Sigmoid colon (tissue), 7 donors: Measurements from ENCODE around the gene RDH5. TPM values are rescaled to one million over a fixed set of nuclear protein-coding genes. Genes with fewer than 3 reads are reported as not detected.
A peak's percentile ranks its signal among the peaks of the same experiment; 100 is the strongest.

ENCODE experiments used
- DNase-seq: peaks from one replicate; pipeline ENCODE4 v3.0.0-alpha.2; 2019
- H3K27ac ChIP-seq, 4 donors: fragments of 200-600 bp; sonication (generic); one replicate each; pipeline ENCODE4 v1.5.1; 2016 to 2019; ENCODE audit warnings: mild to moderate bottlenecking in 1 of 4
- H3K27me3 ChIP-seq, 3 donors: fragments of 200-600 bp; sonication (generic); one replicate each; pipeline ENCODE4 v1.5.1; 2019; ENCODE audit warnings: mild to moderate bottlenecking in 1 of 3
- H3K36me3 ChIP-seq, 4 donors: fragments of 200-600 bp; sonication (generic); one replicate each; pipeline ENCODE4 v1.5.1; 2016 to 2019
- H3K4me1 ChIP-seq, 4 donors: fragments of 200-600 bp; sonication (generic); one replicate each; pipeline ENCODE4 v1.5.1; 2017 to 2019
- H3K4me3 ChIP-seq, 4 donors: fragments of 200-600 bp; sonication (generic); one replicate each; pipeline ENCODE4 v1.5.1; 2017 to 2019; ENCODE audit warnings: mild to moderate bottlenecking in 2 of 4, moderate library complexity in 1 of 4
- H3K9me3 ChIP-seq, 4 donors: fragments of 200-600 bp in 3 of 4; sonication (generic) in 3 of 4; one replicate each; pipeline versions ENCODE4 v1.5.1 to v1.6.1; 2013 to 2019
- EP300 ChIP-seq, 4 donors: sonication (generic); formaldehyde crosslinking; IDR thresholded peaks; one replicate each; pipeline ENCODE4 v1.6.1; 2017; ENCODE audit warnings: antibody characterized with exemption in 4 of 4
- POLR2A ChIP-seq, 2 donors: fragments of 450-650 bp; IDR thresholded peaks; one replicate each; pipeline ENCODE4 v1.6.1; 2016; ENCODE audit warnings: antibody characterized with exemption in 2 of 2, mild to moderate bottlenecking in 2 of 2, moderate library complexity in 2 of 2
- POLR2AphosphoS5 ChIP-seq, 4 donors: sonication (generic); formaldehyde crosslinking; IDR thresholded peaks; one replicate each; pipeline ENCODE4 v1.6.1; 2017; ENCODE audit warnings: antibody characterized with exemption in 4 of 4
- WGBS, 2 donors: extraction: QIAGEN DNeasy Blood & Tissue Kit; methylation state at CpG; one replicate each; pipeline ENCODE4 v1.1.7; 2013; 5-methylcytosine and 5-hydroxymethylcytosine counted together
- intact Hi-C: fragments of 100-400 bp; cut with DNase I; formaldehyde crosslinking; loops from one replicate; pipeline ENCODE4 v1.15.1; 2023
- polyA plus RNA-seq, 3 donors: library from polyadenylated mRNA; stranded (reverse); fragments of 200-250 nt; gene quantifications; one replicate each; pipeline ENCODE4 v1.2.3, GENCODE V29; 2013
- total RNA-seq, 4 donors: library from RNA; depleted of rRNA; stranded (reverse); fragments of >200 nt; gene quantifications; one replicate each; pipeline ENCODE4 v1.1.0, GENCODE V29; 2016
- TF ChIP-seq, protein P1 (sequence below), 4 experiments: fragments of 450-650 bp in 3 of 4; fragments of 200-600 bp in 1 of 4; IDR thresholded peaks; one replicate each; pipeline ENCODE4 v1.5.1; 2016 to 2019; ENCODE audit warnings: antibody characterized with exemption in 4 of 4, mild to moderate bottlenecking in 3 of 4, moderate library complexity in 2 of 4
- donor health status: healthy with polysubstance abuse.
- donor health status: Bipolar disorder and iron deficiency.
- donor health status: healthy.

Gene RDH5
- total and polyA plus RNA-seq, 7 donors, result 8.4 to 37.5 (median 30.7) TPM

DNA sequence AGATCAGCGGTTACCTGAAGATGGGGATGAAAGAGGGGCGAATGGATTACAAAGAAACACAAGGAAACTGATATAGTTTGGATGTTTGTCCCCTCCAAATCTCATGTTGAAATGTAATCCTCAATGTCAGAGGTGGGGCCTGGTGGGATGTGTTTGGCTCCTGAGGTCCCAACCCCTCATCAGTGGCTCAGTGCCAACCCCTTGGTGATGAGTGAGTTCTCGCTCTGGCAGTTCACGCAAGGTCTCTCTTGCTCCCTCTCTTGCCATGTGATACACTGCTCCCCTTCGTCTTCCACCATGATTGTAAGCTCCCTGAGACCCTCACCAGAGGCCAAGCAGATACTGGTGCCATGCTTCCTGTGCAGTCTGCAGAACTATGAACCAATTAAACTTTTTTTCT, 40.5 kb upstream of the RDH5 start:
- Histone ChIP-seq H3K9me3 (no peaks in the 10 kb centered on the region), H3K27me3 (no peaks in the 10 kb centered on the region), H3K4me1 (peaks cover 0 to 15% (median 11%) of the 10 kb centered on the region in 4 donors), H3K36me3 (peaks cover 0 to 2% (median 0%) of the 10 kb centered on the region in 4 donors), H3K27ac (no peak overlapping the region), H3K4me3 (no peak overlapping the region)
- WGBS, 2 donors, result 89 to 94% methylated on average over 5 of the region's 5 CpGs
- peak; percentile 58 for DNase-seq
- intact Hi-C loops, result no loop called here
- TF ChIP-seq POLR2A (IDR thresholded peaks at IDR 0.05), result no peak
- no peak for TF ChIP-seq POLR2AphosphoS5 (IDR thresholded peaks at IDR 0.05)
- TF ChIP-seq, protein P1, sequence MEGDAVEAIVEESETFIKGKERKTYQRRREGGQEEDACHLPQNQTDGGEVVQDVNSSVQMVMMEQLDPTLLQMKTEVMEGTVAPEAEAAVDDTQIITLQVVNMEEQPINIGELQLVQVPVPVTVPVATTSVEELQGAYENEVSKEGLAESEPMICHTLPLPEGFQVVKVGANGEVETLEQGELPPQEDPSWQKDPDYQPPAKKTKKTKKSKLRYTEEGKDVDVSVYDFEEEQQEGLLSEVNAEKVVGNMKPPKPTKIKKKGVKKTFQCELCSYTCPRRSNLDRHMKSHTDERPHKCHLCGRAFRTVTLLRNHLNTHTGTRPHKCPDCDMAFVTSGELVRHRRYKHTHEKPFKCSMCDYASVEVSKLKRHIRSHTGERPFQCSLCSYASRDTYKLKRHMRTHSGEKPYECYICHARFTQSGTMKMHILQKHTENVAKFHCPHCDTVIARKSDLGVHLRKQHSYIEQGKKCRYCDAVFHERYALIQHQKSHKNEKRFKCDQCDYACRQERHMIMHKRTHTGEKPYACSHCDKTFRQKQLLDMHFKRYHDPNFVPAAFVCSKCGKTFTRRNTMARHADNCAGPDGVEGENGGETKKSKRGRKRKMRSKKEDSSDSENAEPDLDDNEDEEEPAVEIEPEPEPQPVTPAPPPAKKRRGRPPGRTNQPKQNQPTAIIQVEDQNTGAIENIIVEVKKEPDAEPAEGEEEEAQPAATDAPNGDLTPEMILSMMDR (IDR thresholded peaks at IDR 0.05), result no peak
- no peak for TF ChIP-seq EP300 (IDR thresholded peaks at IDR 0.05)

DNA sequence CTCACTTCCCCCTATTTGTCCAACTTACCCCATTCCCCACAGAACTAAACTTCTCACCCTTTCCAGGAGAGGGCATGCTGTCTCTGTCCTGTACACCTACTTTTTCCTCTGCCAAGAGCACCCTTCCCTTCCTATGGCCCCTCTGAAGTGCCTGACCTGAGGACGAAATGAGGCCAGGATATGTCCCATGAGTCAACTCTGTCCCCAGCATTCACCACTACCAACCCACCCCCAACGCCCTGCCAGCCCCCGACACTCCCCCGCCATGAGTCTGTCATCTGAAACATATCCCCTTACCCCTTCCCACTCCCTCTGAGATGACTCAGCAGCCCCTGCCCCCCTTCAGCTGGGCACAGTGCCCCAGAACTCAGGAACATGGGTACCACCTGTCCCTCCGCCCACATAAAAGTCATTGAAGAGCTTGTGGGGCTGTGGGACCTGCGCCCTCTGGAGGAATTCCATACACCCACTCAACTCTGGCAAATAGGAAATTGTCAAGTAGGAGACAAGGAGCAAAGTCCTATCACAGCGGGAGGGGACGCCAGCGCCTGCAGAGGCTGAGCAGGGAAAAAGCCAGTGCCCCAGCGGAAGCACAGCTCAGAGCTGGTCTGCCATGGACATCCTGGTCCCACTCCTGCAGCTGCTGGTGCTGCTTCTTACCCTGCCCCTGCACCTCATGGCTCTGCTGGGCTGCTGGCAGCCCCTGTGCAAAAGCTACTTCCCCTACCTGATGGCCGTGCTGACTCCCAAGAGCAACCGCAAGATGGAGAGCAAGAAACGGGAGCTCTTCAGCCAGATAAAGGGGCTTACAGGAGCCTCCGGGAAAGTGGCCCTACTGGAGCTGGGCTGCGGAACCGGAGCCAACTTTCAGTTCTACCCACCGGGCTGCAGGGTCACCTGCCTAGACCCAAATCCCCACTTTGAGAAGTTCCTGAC, 38.8 kb upstream of the RDH5 start:
- Histone ChIP-seq H3K36me3 (peaks cover 0 to 19% (median 1%) of the 10 kb centered on the region in 4 donors), H3K4me3 (peak overlapping the region in 1 of 4 donors; percentile 14), H3K4me1 (peaks cover 0 to 15% (median 11%) of the 10 kb centered on the region in 4 donors), H3K27me3 (no peaks in the 10 kb centered on the region), H3K9me3 (no peaks in the 10 kb centered on the region), H3K27ac (peak overlapping the region; percentile 16 to 69 (median 62))
- TF ChIP-seq, protein P1 (IDR thresholded peaks at IDR 0.05), result peak in 3 of 4 experiments; percentile 28 to 48 (median 44)
- no peak for TF ChIP-seq EP300 (IDR thresholded peaks at IDR 0.05)
- peak in 1 of 4 donors; percentile 32 for TF ChIP-seq POLR2AphosphoS5 (IDR thresholded peaks at IDR 0.05)
- DNase-seq, result peak; percentile 81
- intact Hi-C loops, result loop anchor here (1.0 kb wide), 1 partner anchor 40 kb away; no protein-coding TSS in a partner anchor
- 2 to 20% methylated on average over 17 of the region's 17 CpGs for WGBS, 2 donors

DNA sequence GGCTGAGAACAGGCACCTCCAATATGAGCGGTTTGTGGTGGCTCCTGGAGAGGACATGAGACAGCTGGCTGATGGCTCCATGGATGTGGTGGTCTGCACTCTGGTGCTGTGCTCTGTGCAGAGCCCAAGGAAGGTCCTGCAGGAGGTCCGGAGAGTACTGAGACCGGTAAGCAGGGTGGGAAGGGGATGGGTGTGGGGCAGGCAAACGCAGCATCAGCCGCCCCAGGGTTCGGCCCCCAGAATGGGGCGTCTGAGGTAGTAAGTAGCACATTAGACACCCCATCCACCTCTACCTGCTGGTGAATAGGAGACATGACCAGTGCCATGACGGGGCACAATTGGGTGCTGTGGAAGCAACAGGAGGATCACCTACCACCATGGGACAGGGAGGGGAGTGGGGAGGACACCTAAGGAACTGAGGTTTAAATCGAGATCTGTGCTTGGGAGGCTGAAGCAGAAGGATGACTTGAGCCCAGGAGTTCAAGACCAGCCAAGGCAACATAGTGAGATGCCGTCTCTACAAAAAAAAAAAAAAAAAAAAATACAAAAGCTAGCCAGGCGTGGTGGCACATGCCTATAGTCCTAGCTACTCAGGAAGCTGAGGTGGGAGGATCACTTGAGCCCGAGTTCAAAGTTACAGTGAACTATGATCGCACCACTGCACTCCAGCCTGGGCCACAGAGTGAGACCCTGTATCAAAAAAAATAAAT, 38.0 kb upstream of the RDH5 start:
- H3K4me3 ChIP-seq, result peak overlapping the region in 1 of 4 donors; percentile 14
- DNase-seq, result peak; percentile 56
- peaks cover 0 to 15% (median 11%) of the 10 kb centered on the region in 4 donors for H3K4me1 ChIP-seq
- peaks cover 0 to 27% (median 3%) of the 10 kb centered on the region in 4 donors for H3K36me3 ChIP-seq
- peak overlapping the region in 3 of 4 donors; percentile 61 to 69 (median 64) for H3K27ac ChIP-seq
- intact Hi-C loops, result loop anchor here (1.0 kb wide), 1 partner anchor 39 kb away; no protein-coding TSS in a partner anchor
- TF ChIP-seq, protein P1 (IDR thresholded peaks at IDR 0.05), result no peak
- TF ChIP-seq EP300 (IDR thresholded peaks at IDR 0.05) (no peak), POLR2AphosphoS5 (IDR thresholded peaks at IDR 0.05) (no peak), POLR2A (IDR thresholded peaks at IDR 0.05) (no peak)
- no peaks in the 10 kb centered on the region for H3K9me3 ChIP-seq
- WGBS, 2 donors, result 17 to 67% methylated on average over 13 of the region's 13 CpGs
- no peaks in the 10 kb centered on the region for H3K27me3 ChIP-seq

DNA sequence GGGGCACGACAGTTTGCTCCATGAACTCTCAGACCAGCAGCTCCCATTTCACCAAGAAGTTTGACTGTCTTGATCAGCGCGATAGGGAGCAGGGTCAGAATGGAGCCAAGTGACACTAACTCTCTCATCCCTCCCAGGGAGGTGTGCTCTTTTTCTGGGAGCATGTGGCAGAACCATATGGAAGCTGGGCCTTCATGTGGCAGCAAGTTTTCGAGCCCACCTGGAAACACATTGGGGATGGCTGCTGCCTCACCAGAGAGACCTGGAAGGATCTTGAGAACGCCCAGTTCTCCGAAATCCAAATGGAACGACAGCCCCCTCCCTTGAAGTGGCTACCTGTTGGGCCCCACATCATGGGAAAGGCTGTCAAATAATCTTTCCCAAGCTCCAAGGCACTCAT, 36.5 kb upstream of the RDH5 start:
- 92 to 95% methylated on average over 7 of the region's 7 CpGs for WGBS, 2 donors
- Histone ChIP-seq H3K9me3 (no peaks in the 10 kb centered on the region), H3K4me1 (peaks cover 0 to 15% (median 11%) of the 10 kb centered on the region in 4 donors), H3K27me3 (no peaks in the 10 kb centered on the region), H3K4me3 (no peak overlapping the region), H3K27ac (no peak overlapping the region), H3K36me3 (peaks cover 10 to 42% (median 16%) of the 10 kb centered on the region in 4 donors)
- TF ChIP-seq POLR2AphosphoS5 (IDR thresholded peaks at IDR 0.05) (no peak), EP300 (IDR thresholded peaks at IDR 0.05) (no peak)
- TF ChIP-seq, protein P1 (IDR thresholded peaks at IDR 0.05), result no peak
- peak; percentile 26 for DNase-seq
- intact Hi-C loops, result no loop called here
